ENCODE data around the gene KRTAP5-7. TPM values are rescaled to one million over a fixed set of nuclear protein-coding genes. Genes with fewer than 3 reads are reported as not detected.

KRTAP5-7 gene
- polyA plus RNA-seq, 1 donor from 2014 or later: 0.56 TPM

DNA sequence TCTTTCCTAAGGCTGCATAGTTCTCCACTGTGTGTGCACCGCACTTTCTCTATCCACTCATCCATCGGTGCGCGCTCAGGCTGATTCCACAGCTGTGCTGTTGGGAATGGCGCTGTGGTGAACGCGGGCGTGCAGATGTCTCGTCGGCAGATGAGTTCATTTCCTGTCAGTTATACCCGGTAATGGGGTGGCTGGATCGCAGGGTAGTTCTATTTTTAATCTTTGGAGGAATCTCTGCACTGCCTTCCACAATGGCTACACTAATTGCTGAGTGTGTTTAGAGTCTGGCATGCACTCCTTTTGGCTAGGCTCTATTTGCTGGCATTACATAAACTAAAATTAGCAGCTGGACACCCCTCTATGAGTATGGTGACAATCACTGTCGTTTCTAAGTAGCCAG is 27.9 kb upstream of the KRTAP5-7 start:
- Histone ChIP-seq H3K9ac (ENCODE audit: low read length) (no peak overlapping the region), H3K27me3 (ENCODE audit: insufficient read depth, low read depth, low read length) (no peaks in the 10 kb centered on the region), H3K79me2 (replicated peaks; ENCODE audit: insufficient read depth, low read length) (no peaks in the 10 kb centered on the region), H3K9me2 (ENCODE audit: insufficient read depth, low read length) (no peaks in the 10 kb centered on the region), H3K9me3 (ENCODE audit: low read length) (no peaks in the 10 kb centered on the region), H3K4me3 (ENCODE audit: low read length) (no peak overlapping the region), H3K27ac (ENCODE audit: low read length) (no peak overlapping the region), H2AFZ (ENCODE audit: low read depth, low read length) (no peak overlapping the region), H3K4me2 (ENCODE audit: low read length) (no peak overlapping the region), H3K36me3 (ENCODE audit: insufficient read depth, low read length) (no peaks in the 10 kb centered on the region), H4K20me1 (ENCODE audit: insufficient read depth) (no peaks in the 10 kb centered on the region), H3F3A (ENCODE audit: insufficient read depth, low read length, poor library complexity, severe bottlenecking) (no peaks in the 10 kb centered on the region)
- TF ChIP-seq, protein P1, sequence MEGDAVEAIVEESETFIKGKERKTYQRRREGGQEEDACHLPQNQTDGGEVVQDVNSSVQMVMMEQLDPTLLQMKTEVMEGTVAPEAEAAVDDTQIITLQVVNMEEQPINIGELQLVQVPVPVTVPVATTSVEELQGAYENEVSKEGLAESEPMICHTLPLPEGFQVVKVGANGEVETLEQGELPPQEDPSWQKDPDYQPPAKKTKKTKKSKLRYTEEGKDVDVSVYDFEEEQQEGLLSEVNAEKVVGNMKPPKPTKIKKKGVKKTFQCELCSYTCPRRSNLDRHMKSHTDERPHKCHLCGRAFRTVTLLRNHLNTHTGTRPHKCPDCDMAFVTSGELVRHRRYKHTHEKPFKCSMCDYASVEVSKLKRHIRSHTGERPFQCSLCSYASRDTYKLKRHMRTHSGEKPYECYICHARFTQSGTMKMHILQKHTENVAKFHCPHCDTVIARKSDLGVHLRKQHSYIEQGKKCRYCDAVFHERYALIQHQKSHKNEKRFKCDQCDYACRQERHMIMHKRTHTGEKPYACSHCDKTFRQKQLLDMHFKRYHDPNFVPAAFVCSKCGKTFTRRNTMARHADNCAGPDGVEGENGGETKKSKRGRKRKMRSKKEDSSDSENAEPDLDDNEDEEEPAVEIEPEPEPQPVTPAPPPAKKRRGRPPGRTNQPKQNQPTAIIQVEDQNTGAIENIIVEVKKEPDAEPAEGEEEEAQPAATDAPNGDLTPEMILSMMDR (IDR thresholded peaks at IDR 0.05; ENCODE audit: poor library complexity, severe bottlenecking): no peak
- no peak for TF ChIP-seq RAD21 (conservative IDR thresholded peaks at IDR 0.05)
- TF ChIP-seq POLR2AphosphoS5 (IDR thresholded peaks at IDR 0.05): no peak
- no peak for TF ChIP-seq SMC3 (conservative IDR thresholded peaks at IDR 0.05; ENCODE audit: poor library complexity)
- no peak for TF ChIP-seq MXI1 (conservative IDR thresholded peaks at IDR 0.05; ENCODE audit: poor library complexity, severe bottlenecking)
- TF ChIP-seq TAF1 (IDR thresholded peaks at IDR 0.05; ENCODE audit: low read depth): no peak
- TF ChIP-seq EP300 (conservative IDR thresholded peaks at IDR 0.05; ENCODE audit: poor library complexity, severe bottlenecking): no peak
- TF ChIP-seq EZH2 (IDR thresholded peaks at IDR 0.05; ENCODE audit: borderline replicate concordance, insufficient read depth, low read length, poor library complexity, severe bottlenecking): no peak
- TF ChIP-seq, protein P2, sequence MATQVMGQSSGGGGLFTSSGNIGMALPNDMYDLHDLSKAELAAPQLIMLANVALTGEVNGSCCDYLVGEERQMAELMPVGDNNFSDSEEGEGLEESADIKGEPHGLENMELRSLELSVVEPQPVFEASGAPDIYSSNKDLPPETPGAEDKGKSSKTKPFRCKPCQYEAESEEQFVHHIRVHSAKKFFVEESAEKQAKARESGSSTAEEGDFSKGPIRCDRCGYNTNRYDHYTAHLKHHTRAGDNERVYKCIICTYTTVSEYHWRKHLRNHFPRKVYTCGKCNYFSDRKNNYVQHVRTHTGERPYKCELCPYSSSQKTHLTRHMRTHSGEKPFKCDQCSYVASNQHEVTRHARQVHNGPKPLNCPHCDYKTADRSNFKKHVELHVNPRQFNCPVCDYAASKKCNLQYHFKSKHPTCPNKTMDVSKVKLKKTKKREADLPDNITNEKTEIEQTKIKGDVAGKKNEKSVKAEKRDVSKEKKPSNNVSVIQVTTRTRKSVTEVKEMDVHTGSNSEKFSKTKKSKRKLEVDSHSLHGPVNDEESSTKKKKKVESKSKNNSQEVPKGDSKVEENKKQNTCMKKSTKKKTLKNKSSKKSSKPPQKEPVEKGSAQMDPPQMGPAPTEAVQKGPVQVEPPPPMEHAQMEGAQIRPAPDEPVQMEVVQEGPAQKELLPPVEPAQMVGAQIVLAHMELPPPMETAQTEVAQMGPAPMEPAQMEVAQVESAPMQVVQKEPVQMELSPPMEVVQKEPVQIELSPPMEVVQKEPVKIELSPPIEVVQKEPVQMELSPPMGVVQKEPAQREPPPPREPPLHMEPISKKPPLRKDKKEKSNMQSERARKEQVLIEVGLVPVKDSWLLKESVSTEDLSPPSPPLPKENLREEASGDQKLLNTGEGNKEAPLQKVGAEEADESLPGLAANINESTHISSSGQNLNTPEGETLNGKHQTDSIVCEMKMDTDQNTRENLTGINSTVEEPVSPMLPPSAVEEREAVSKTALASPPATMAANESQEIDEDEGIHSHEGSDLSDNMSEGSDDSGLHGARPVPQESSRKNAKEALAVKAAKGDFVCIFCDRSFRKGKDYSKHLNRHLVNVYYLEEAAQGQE (IDR thresholded peaks at IDR 0.05; ENCODE audit: borderline replicate concordance): no peak

DNA sequence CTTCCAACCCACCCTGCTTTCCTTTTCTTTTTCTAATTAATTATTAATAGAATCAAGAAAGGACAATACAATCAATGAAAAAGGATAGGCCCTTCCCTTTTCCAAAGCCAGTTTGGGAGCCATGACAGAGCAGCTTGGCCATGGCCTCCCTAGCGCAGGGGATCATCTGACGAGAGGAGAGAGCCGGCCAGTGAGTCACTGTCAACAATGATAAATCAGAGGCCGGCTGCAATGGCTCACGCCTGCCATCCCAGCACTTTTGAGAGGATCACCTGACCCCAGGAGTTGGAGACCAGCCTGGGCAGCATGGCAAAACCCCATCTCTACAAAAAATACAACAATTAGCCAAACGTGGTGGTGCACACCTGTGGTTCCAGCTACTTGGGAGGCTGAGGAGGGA is 27.5 kb upstream of the KRTAP5-7 start:
- Histone ChIP-seq H3K4me2 (ENCODE audit: low read length) (no peak overlapping the region), H3F3A (ENCODE audit: insufficient read depth, low read length, poor library complexity, severe bottlenecking) (no peaks in the 10 kb centered on the region), H2AFZ (ENCODE audit: low read depth, low read length) (no peak overlapping the region), H3K9me3 (ENCODE audit: low read length) (no peaks in the 10 kb centered on the region), H4K20me1 (ENCODE audit: insufficient read depth) (no peaks in the 10 kb centered on the region), H3K9me2 (ENCODE audit: insufficient read depth, low read length) (no peaks in the 10 kb centered on the region), H3K27me3 (ENCODE audit: insufficient read depth, low read depth, low read length) (no peaks in the 10 kb centered on the region), H3K36me3 (ENCODE audit: insufficient read depth, low read length) (no peaks in the 10 kb centered on the region), H3K79me2 (replicated peaks; ENCODE audit: insufficient read depth, low read length) (no peaks in the 10 kb centered on the region), H3K9ac (ENCODE audit: low read length) (no peak overlapping the region), H3K4me3 (ENCODE audit: low read length) (no peak overlapping the region), H3K27ac (ENCODE audit: low read length) (no peak overlapping the region)
- TF ChIP-seq SMC3 (conservative IDR thresholded peaks at IDR 0.05; ENCODE audit: poor library complexity) (no peak), EP300 (conservative IDR thresholded peaks at IDR 0.05; ENCODE audit: poor library complexity, severe bottlenecking) (no peak), MXI1 (conservative IDR thresholded peaks at IDR 0.05; ENCODE audit: poor library complexity, severe bottlenecking) (no peak), EZH2 (IDR thresholded peaks at IDR 0.05; ENCODE audit: borderline replicate concordance, insufficient read depth, low read length, poor library complexity, severe bottlenecking) (no peak), TAF1 (IDR thresholded peaks at IDR 0.05; ENCODE audit: low read depth) (no peak), POLR2AphosphoS5 (IDR thresholded peaks at IDR 0.05) (no peak), RAD21 (conservative IDR thresholded peaks at IDR 0.05) (no peak)
- TF ChIP-seq, protein P1 (IDR thresholded peaks at IDR 0.05; ENCODE audit: poor library complexity, severe bottlenecking): no peak
- TF ChIP-seq, protein P2 (IDR thresholded peaks at IDR 0.05; ENCODE audit: borderline replicate concordance): no peak

Measured in neural cell (in vitro differentiated cells).